Activated CD4-positive, alpha-beta T cell treated with anti-CD3 and anti-CD28 coated beads, Interleukin-2, amount 10 ng/mL, durations not matched to agents 24 days and 14 days (primary cell): ENCODE measurements around the gene GPR12. TPM values are rescaled to one million over a fixed set of nuclear protein-coding genes. Genes with fewer than 3 reads are reported as not detected.

Experiments
- DNase-seq: peaks from one replicate; pipeline ENCODE4 v3.0.0; 2022
- H3K27ac Mint-ChIP-seq: one replicate; pipeline ENCODE4 v1.8.0; 2022; ENCODE audit warnings: mild to moderate bottlenecking, mixed read lengths
- H3K27me3 Mint-ChIP-seq: one replicate; pipeline ENCODE4 v1.8.0; 2022; ENCODE audit warnings: mixed read lengths
- H3K36me3 Mint-ChIP-seq: one replicate; pipeline ENCODE4 v1.8.0; 2022; ENCODE audit warnings: low read depth, mild to moderate bottlenecking, mixed read lengths
- H3K4me1 Mint-ChIP-seq: one replicate; pipeline ENCODE4 v1.8.0; 2021; ENCODE audit warnings: mixed read lengths
- H3K4me3 Mint-ChIP-seq: one replicate; pipeline ENCODE4 v1.8.0; 2022; ENCODE audit warnings: mild to moderate bottlenecking, moderate library complexity, mixed read lengths
- H3K9me3 Mint-ChIP-seq: one replicate; pipeline ENCODE4 v1.8.0; 2021; ENCODE audit warnings: mixed read lengths
- intact Hi-C: fragments of 100-400 bp; cut with micrococcal nuclease; formaldehyde crosslinking; loops from one replicate; pipeline ENCODE4 v1.15.1; 2023
- total RNA-seq: library from RNA; stranded (reverse); gene quantifications from 2 replicates; pipeline ENCODE4 v1.2.3, GENCODE V29; 2022

Gene GPR12
- total RNA-seq, 1 donor from 2014 or later = not detected

GRCh38 chr13:26760832-26761582 lies 421 bp upstream of the GPR12 start:
- H3K4me3 Mint-ChIP-seq = no peak overlapping the region
- DNase-seq = no peak
- no peaks in the 10 kb centered on the region for H3K9me3 Mint-ChIP-seq
- no peaks in the 10 kb centered on the region for H3K36me3 Mint-ChIP-seq
- H3K27me3 Mint-ChIP-seq = peaks cover 51% of the 10 kb centered on the region
- no peak overlapping the region for H3K27ac Mint-ChIP-seq
- no peaks in the 10 kb centered on the region for H3K4me1 Mint-ChIP-seq
- intact Hi-C loops = no loop called here

- Mint-ChIP-seq H3K36me3 (no peaks in the 10 kb centered on the region), H3K27ac (no peak overlapping the region), H3K4me3 (no peak overlapping the region), H3K27me3 (peaks cover 52% of the 10 kb centered on the region), H3K9me3 (no peaks in the 10 kb centered on the region), H3K4me1 (no peaks in the 10 kb centered on the region)
- intact Hi-C loops = no loop called here
- no peak for DNase-seq
Measured at GRCh38 chr13:26759249-26759906, 1.2 kb downstream of the GPR12 start.

GRCh38 chr13:26758496-26759157 lies 2.0 kb downstream of the GPR12 start:
- DNase-seq = no peak
- H3K27me3 Mint-ChIP-seq = peaks cover 52% of the 10 kb centered on the region
- H3K9me3 Mint-ChIP-seq = no peaks in the 10 kb centered on the region
- no peak overlapping the region for H3K4me3 Mint-ChIP-seq
- intact Hi-C loops = no loop called here
- H3K36me3 Mint-ChIP-seq = no peaks in the 10 kb centered on the region
- no peaks in the 10 kb centered on the region for H3K4me1 Mint-ChIP-seq
- H3K27ac Mint-ChIP-seq = no peak overlapping the region

GRCh38 chr13:26756961-26757360 lies 3.6 kb downstream of the GPR12 start:
- H3K27me3 Mint-ChIP-seq = peaks cover 44% of the 10 kb centered on the region
- H3K9me3 Mint-ChIP-seq = no peaks in the 10 kb centered on the region
- DNase-seq = no peak
- no peaks in the 10 kb centered on the region for H3K4me1 Mint-ChIP-seq
- no peaks in the 10 kb centered on the region for H3K36me3 Mint-ChIP-seq
- intact Hi-C loops = no loop called here
- H3K27ac Mint-ChIP-seq = no peak overlapping the region
- H3K4me3 Mint-ChIP-seq = no peak overlapping the region

- Mint-ChIP-seq H3K27ac (no peak overlapping the region), H3K27me3 (peaks cover 14% of the 10 kb centered on the region), H3K4me1 (no peaks in the 10 kb centered on the region), H3K36me3 (no peaks in the 10 kb centered on the region), H3K9me3 (no peaks in the 10 kb centered on the region), H3K4me3 (no peak overlapping the region)
- intact Hi-C loops = no loop called here
- no peak for DNase-seq
Measured at GRCh38 chr13:26752671-26753070, 7.9 kb downstream of the GPR12 start.

GRCh38 chr13:26749905-26750304 lies 10.7 kb downstream of the GPR12 start:
- H3K36me3 Mint-ChIP-seq = no peaks in the 10 kb centered on the region
- H3K4me1 Mint-ChIP-seq = no peaks in the 10 kb centered on the region
- H3K27me3 Mint-ChIP-seq = peaks cover 16% of the 10 kb centered on the region
- intact Hi-C loops = no loop called here
- H3K4me3 Mint-ChIP-seq = no peak overlapping the region
- no peaks in the 10 kb centered on the region for H3K9me3 Mint-ChIP-seq
- H3K27ac Mint-ChIP-seq = no peak overlapping the region
- DNase-seq = no peak

- Mint-ChIP-seq H3K9me3 (no peaks in the 10 kb centered on the region), H3K4me1 (no peaks in the 10 kb centered on the region), H3K27me3 (peaks cover 16% of the 10 kb centered on the region), H3K27ac (no peak overlapping the region), H3K36me3 (no peaks in the 10 kb centered on the region), H3K4me3 (no peak overlapping the region)
- intact Hi-C loops = no loop called here
- no peak for DNase-seq
Measured at GRCh38 chr13:26749285-26749684, 11.3 kb downstream of the GPR12 start.

GRCh38 chr13:26747706-26748105 lies 12.9 kb downstream of the GPR12 start:
- H3K27me3 Mint-ChIP-seq = peaks cover 21% of the 10 kb centered on the region
- H3K4me3 Mint-ChIP-seq = no peak overlapping the region
- DNase-seq = no peak
- H3K9me3 Mint-ChIP-seq = no peaks in the 10 kb centered on the region
- no peak overlapping the region for H3K27ac Mint-ChIP-seq
- H3K36me3 Mint-ChIP-seq = no peaks in the 10 kb centered on the region
- intact Hi-C loops = no loop called here
- no peaks in the 10 kb centered on the region for H3K4me1 Mint-ChIP-seq

- Mint-ChIP-seq H3K36me3 (no peaks in the 10 kb centered on the region), H3K4me1 (no peaks in the 10 kb centered on the region), H3K4me3 (no peak overlapping the region), H3K9me3 (peaks cover 6% of the 10 kb centered on the region), H3K27me3 (peaks cover 12% of the 10 kb centered on the region), H3K27ac (no peak overlapping the region)
- intact Hi-C loops = no loop called here
- DNase-seq = no peak
Measured at GRCh38 chr13:26743971-26744370, 16.6 kb downstream of the GPR12 start.

GRCh38 chr13:26742691-26743358 lies 17.8 kb downstream of the GPR12 start:
- intact Hi-C loops = no loop called here
- Mint-ChIP-seq H3K27me3 (peaks cover 12% of the 10 kb centered on the region), H3K4me3 (no peak overlapping the region), H3K27ac (no peak overlapping the region), H3K4me1 (no peaks in the 10 kb centered on the region), H3K9me3 (peaks cover 10% of the 10 kb centered on the region), H3K36me3 (no peaks in the 10 kb centered on the region)
- no peak for DNase-seq

GRCh38 chr13:26735677-26736076 lies 24.9 kb downstream of the GPR12 start:
- Mint-ChIP-seq H3K27ac (no peak overlapping the region), H3K27me3 (peaks cover 1% of the 10 kb centered on the region), H3K4me3 (no peak overlapping the region), H3K9me3 (peaks cover 17% of the 10 kb centered on the region), H3K4me1 (no peaks in the 10 kb centered on the region), H3K36me3 (no peaks in the 10 kb centered on the region)
- intact Hi-C loops = no loop called here
- DNase-seq = no peak

- H3K27me3 Mint-ChIP-seq = peaks cover 4% of the 10 kb centered on the region
- no peak for DNase-seq
- H3K4me3 Mint-ChIP-seq = no peak overlapping the region
- H3K4me1 Mint-ChIP-seq = no peaks in the 10 kb centered on the region
- intact Hi-C loops = no loop called here
- H3K9me3 Mint-ChIP-seq = no peaks in the 10 kb centered on the region
- H3K27ac Mint-ChIP-seq = no peak overlapping the region
- no peaks in the 10 kb centered on the region for H3K36me3 Mint-ChIP-seq
Measured at GRCh38 chr13:26727633-26728032, 33.0 kb downstream of the GPR12 start.

- no peaks in the 10 kb centered on the region for H3K9me3 Mint-ChIP-seq
Measured at GRCh38 chr13:26727122-26727521, 33.5 kb downstream of the GPR12 start.

GRCh38 chr13:26726684-26727083 lies 33.9 kb downstream of the GPR12 start:
- no peak overlapping the region for H3K4me3 Mint-ChIP-seq
- H3K27ac Mint-ChIP-seq = no peak overlapping the region
- no peaks in the 10 kb centered on the region for H3K36me3 Mint-ChIP-seq
- peaks cover 3% of the 10 kb centered on the region for H3K4me1 Mint-ChIP-seq
- intact Hi-C loops = no loop called here
- H3K9me3 Mint-ChIP-seq = no peaks in the 10 kb centered on the region
- no peak for DNase-seq
- peaks cover 4% of the 10 kb centered on the region for H3K27me3 Mint-ChIP-seq

More at GRCh38 chr13:26727122-26727521, 33.5 kb downstream of the GPR12 start:
- Mint-ChIP-seq H3K36me3 (no peaks in the 10 kb centered on the region), H3K27me3 (peaks cover 4% of the 10 kb centered on the region), H3K27ac (no peak overlapping the region), H3K4me1 (peaks cover 2% of the 10 kb centered on the region), H3K4me3 (no peak overlapping the region)
- intact Hi-C loops = no loop called here
- no peak for DNase-seq
